K562 (cell line): ENCODE measurements around the gene RAB3GAP1. TPM values are rescaled to one million over a fixed set of nuclear protein-coding genes. Genes with fewer than 3 reads are reported as not detected.

ENCODE experiments used
- ATAC-seq: fragments of 200-7000 bp; cut with Tn5 transposase; 3 replicates; pipeline ENCODE4 v1.9.1; 2020; ENCODE audit warnings: moderate library complexity
- BruUV-seq: library from RNA; stranded (reverse); fragments of 400-500 nt; replicated peaks from 2 replicates; lab custom pipeline; 2021; lab: Mats Ljungman, UMichigan
- CTCF ChIA-PET: fragments of 300-600 bp; formaldehyde crosslinking; extraction: SDS; loops from one replicate; lab custom pipeline; 2021; ENCODE audit warnings: low intra/inter-chr PET ratio; lab: Yijun Ruan, JAX
- POLR2A ChIA-PET: fragments of 300-600, 350-650 bp; sonication (Branson Sonifier 250); formaldehyde crosslinking; extraction: SDS; loops from one replicate; lab custom pipeline; 2021; ENCODE audit warnings: antibody characterized with exemption, inconsistent platforms; lab: Yijun Ruan, JAX
- DNase-seq, 4 experiments: peaks; one replicate each; pipeline versions ENCODE4 v3.0.0 to v3.0.0-alpha.2; 2011 to 2018; ENCODE audit warnings: low spot score in 3 of 4, mixed read lengths in 3 of 4; ENCODE audit errors: extremely low read depth in 1 of 4
- FAIRE-seq: peaks from 2 replicates; lab custom pipeline; 2011; peaks lifted over from hg19 to GRCh38; lab: Jason Lieb, UNC
- H2AFZ ChIP-seq: 2 replicates; pipeline ENCODE4 v1.6.0; 2011; ENCODE audit warnings: low read depth, low read length, control low read depth, inconsistent platforms
- H3K27ac ChIP-seq: fragments of 200-600 bp; 3 replicates; pipeline ENCODE4 v1.8.0; 2011; ENCODE audit warnings: low read depth, mild to moderate bottlenecking, control low read depth, inconsistent platforms, low read length, moderate library complexity, mixed read lengths; ENCODE audit errors: extremely low read depth
- H3K27me3 ChIP-seq, 2 experiments: fragments of 300-600 bp in 1 of 2; 2 replicates in 1 of 2; 3 replicates in 1 of 2; pipeline versions ENCODE4 v1.6.0 to v1.8.0; 2011; ENCODE audit warnings: inconsistent platforms in 2 of 2, low read length in 2 of 2, mild to moderate bottlenecking in 1 of 2, mixed read lengths in 1 of 2, moderate library complexity in 1 of 2; ENCODE audit not compliant: control insufficient read depth in 2 of 2, insufficient read depth in 2 of 2
- H3K36me3 ChIP-seq: fragments of 300-600 bp; 3 replicates; pipeline ENCODE4 v1.8.0; 2011; ENCODE audit warnings: mild to moderate bottlenecking, low read length, inconsistent platforms; ENCODE audit not compliant: control insufficient read depth, insufficient read depth
- H3K4me1 ChIP-seq, 2 experiments: fragments of 200-600 bp in 1 of 2; replicated peaks in 1 of 2; 2 replicates in 1 of 2; 3 replicates in 1 of 2; pipeline versions ENCODE4 v1.5.1 to v1.8.0; 2011; ENCODE audit warnings: inconsistent platforms in 2 of 2, low read length in 2 of 2, mild to moderate bottlenecking in 1 of 2, mixed read lengths in 1 of 2, moderate library complexity in 1 of 2; ENCODE audit not compliant: control insufficient read depth in 2 of 2, insufficient read depth in 2 of 2
- H3K4me2 ChIP-seq: 2 replicates; pipeline ENCODE4 v1.6.1; 2011; ENCODE audit warnings: low read length, control low read depth, inconsistent platforms, mixed read lengths; ENCODE audit not compliant: insufficient read depth
- H3K4me3 ChIP-seq: fragments of 200-600 bp; sonication (generic), shearing (Covaris generic); 2 replicates; pipeline ENCODE4 v1.5.1; 2016; ENCODE audit warnings: control low read depth, inconsistent platforms
- H3K79me2 ChIP-seq: fragments of 200-600 bp; 3 replicates; pipeline ENCODE4 v1.8.0; 2011; ENCODE audit warnings: low read length, inconsistent platforms; ENCODE audit not compliant: control insufficient read depth, insufficient read depth
- H3K9ac ChIP-seq, 2 experiments: 2 replicates each; pipeline versions ENCODE4 v1.6.0 to v1.6.1; 2011; ENCODE audit warnings: low read depth in 2 of 2, low read length in 2 of 2, control low read depth in 1 of 2, inconsistent platforms in 1 of 2, mild to moderate bottlenecking in 1 of 2, mixed read lengths in 1 of 2; ENCODE audit not compliant: insufficient read depth in 1 of 2
- H3K9me1 ChIP-seq: one replicate; pipeline ENCODE4 v1.6.0; 2011; ENCODE audit warnings: inconsistent platforms, mild to moderate bottlenecking, low read length, moderate library complexity; ENCODE audit not compliant: control insufficient read depth, insufficient read depth
- H3K9me3 ChIP-seq: replicated peaks from 2 replicates; pipeline ENCODE4 v1.5.1; 2011; ENCODE audit warnings: low read depth, low read length, inconsistent platforms; ENCODE audit not compliant: control insufficient read depth, insufficient read depth
- H4K20me1 ChIP-seq: replicated peaks from 2 replicates; pipeline ENCODE4 v1.6.1; 2011; ENCODE audit warnings: low read length, inconsistent platforms, mixed read lengths; ENCODE audit not compliant: control insufficient read depth, insufficient read depth
- CEBPG ChIP-seq, 3 experiments: fragments of 200-800 bp in 1 of 3; sonication (Bioruptor generic) in 1 of 3; sonication (generic) in 1 of 3; formaldehyde crosslinking in 1 of 3; IDR thresholded peaks in 2 of 3; conservative IDR thresholded peaks in 1 of 3; 2 replicates each; pipeline versions ENCODE4 v1.6.1 to v1.8.0; 2016 to 2022; ENCODE audit warnings: missing compliant biosample characterization in 2 of 3, missing genetic modification characterization in 2 of 3, mild to moderate bottlenecking in 1 of 3, missing genetic modification reagents in 1 of 3
- HDAC3 ChIP-seq: fragments of 450-650 bp; IDR thresholded peaks from 2 replicates; pipeline ENCODE4 v1.6.1; 2018; ENCODE audit warnings: borderline replicate concordance, mild to moderate bottlenecking, moderate library complexity; ENCODE audit not compliant: partially characterized antibody
- HOXB6 ChIP-seq: fragments of 250-450 bp; sonication (Bioruptor Pico); IDR thresholded peaks from 2 replicates; pipeline ENCODE4 v1.5.1; 2022; ENCODE audit warnings: mild to moderate bottlenecking, borderline replicate concordance
- KAT8 ChIP-seq: fragments of 450-650 bp; IDR thresholded peaks from 2 replicates; pipeline ENCODE4 v1.6.1; 2016; ENCODE audit warnings: low read depth, mild to moderate bottlenecking
- TAF15 ChIP-seq: fragments of 200-400 bp; formaldehyde crosslinking; IDR thresholded peaks from 2 replicates; pipeline ENCODE4 v1.6.1; 2017; ENCODE audit warnings: mild to moderate bottlenecking, low read depth, low read length, moderate library complexity
- ZNF133 ChIP-seq: fragments of 250-450 bp; sonication (Bioruptor Pico); IDR thresholded peaks from 2 replicates; pipeline ENCODE4 v1.4.0; 2020; ENCODE audit warnings: mild to moderate bottlenecking
- ZNF212 ChIP-seq: fragments of 450-650 bp; formaldehyde crosslinking; IDR thresholded peaks from 2 replicates; pipeline ENCODE4 v1.4.0; 2020; ENCODE audit warnings: mild to moderate bottlenecking
- WGBS: fragments of 100-300 bp; shearing (Covaris generic); methylation state at CpG from one replicate; pipeline ENCODE4 v1.1.6; 2016; ENCODE audit warnings: low coverage, mixed read lengths; ENCODE audit not compliant: insufficient coverage; ENCODE audit errors: missing lambda C conversion rate; 5-methylcytosine and 5-hydroxymethylcytosine counted together
- in situ Hi-C: fragments of 300-500 bp; cut with MboI; formaldehyde crosslinking; loops from 4 replicates; pipeline ENCODE4 v1.15.0; 2018; ENCODE audit warnings: inconsistent platforms, mixed read lengths
- intact Hi-C: fragments of 100-400 bp; cut with micrococcal nuclease; formaldehyde crosslinking; loops from 2 replicates; pipeline ENCODE4 v1.14.2; 2022
- polyA plus RNA-seq, 8 experiments: library from polyadenylated mRNA; depleted of rRNA in 4 of 8; stranded (reverse) in 5 of 8; unstranded in 3 of 8; fragments of >200 nt; fragmentation: Nextera tagmentation in 2 of 8; fragmentation: Illumina TruSeq in 1 of 8; extraction: Ambion mirVana in 2 of 8; extraction: Trizol in 1 of 8; gene quantifications; 2 replicates each; pipeline versions ENCODE4 v1.2.1 to v1.2.3, GENCODE V29; 2011 to 2014; ENCODE audit warnings: inconsistent platforms in 1 of 8, missing spikeins in 1 of 8
- total RNA-seq, 7 experiments: library from RNA; depleted of rRNA in 6 of 7; stranded (reverse); fragments of >200 nt in 6 of 7; fragmentation: Illumina TruSeq in 2 of 7; extraction: Trizol in 2 of 7; gene quantifications; 2 replicates each; pipeline versions ENCODE4 v1.2.1 to v1.2.3, GENCODE V29; 2011 to 2021; ENCODE audit warnings: low replicate concordance in 1 of 7
- TF ChIP-seq, protein P1 (sequence below), 2 experiments: fragments of 450-650 bp; conservative IDR thresholded peaks; 2 replicates each; pipeline ENCODE4 v1.6.1; 2017; ENCODE audit warnings: mild to moderate bottlenecking in 2 of 2, moderate library complexity in 2 of 2

The RAB3GAP1 gene
- total and polyA plus RNA-seq, 9 of the 15 experiments (the other 6 are each of a cell fraction or from before 2014, with no cell fraction given): 15.5 to 48.6 (median 33.0) TPM

DNA sequence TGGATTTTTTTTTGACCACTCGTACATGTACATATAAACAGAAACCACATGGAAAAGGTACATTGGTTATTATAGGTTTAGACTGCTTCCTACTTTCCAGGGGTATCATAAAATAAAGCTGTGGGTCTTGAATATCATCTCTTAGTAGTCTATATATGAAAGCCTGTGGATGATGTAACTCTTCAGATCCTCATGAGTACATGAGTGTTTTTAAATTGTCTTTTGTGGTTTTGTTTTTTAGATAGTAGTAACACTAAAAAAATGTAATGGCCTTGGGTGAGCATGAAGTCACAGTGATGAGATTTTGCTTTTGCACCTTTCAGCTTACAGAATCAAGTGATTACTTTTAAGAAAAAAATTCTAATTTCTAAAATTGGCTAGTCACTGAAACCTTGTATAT is 80.2 kb downstream of the RAB3GAP1 start:
- no peaks in the 10 kb centered on the region for H4K20me1 ChIP-seq
- H3K4me1 ChIP-seq: no peaks in the 10 kb centered on the region
- BruUV-seq: no TSS peak
- ChIA-PET POLR2A (interaction anchor here (0.6 kb wide), 1 partner anchor 609 kb away, joined by 3 read pairs; no protein-coding TSS in a partner anchor), CTCF (no interaction called here)
- no peaks in the 10 kb centered on the region for H3K27me3 ChIP-seq
- no peak overlapping the region for H2AFZ ChIP-seq
- 92% methylated on average over 1 of the region's 1 CpG for WGBS
- no peak overlapping the region for H3K27ac ChIP-seq
- peaks cover 70% of the 10 kb centered on the region for H3K36me3 ChIP-seq
- H3K4me3 ChIP-seq: no peak overlapping the region
- no peak overlapping the region for H3K9ac ChIP-seq
- H3K9me3 ChIP-seq: no peaks in the 10 kb centered on the region
- no peaks in the 10 kb centered on the region for H3K79me2 ChIP-seq
- no peaks in the 10 kb centered on the region for H3K9me1 ChIP-seq
- intact Hi-C loops: no loop called here
- FAIRE-seq (no peak), ATAC-seq (no peak; the same call in 2 of the 3 replicates), DNase-seq (no peak)
- no peak for TF ChIP-seq CEBPG (CRISPR knock-in tag; IDR thresholded peaks at IDR 0.05)
- peak in 1 of 2 experiments; percentile 74; a peak in 2 of 4 replicates for TF ChIP-seq CEBPG (tag; conservative IDR thresholded peaks at IDR 0.05 in 1 of 2, IDR thresholded peaks at IDR 0.05 in 1 of 2)
- TF ChIP-seq HDAC3: no peak
- H3K4me2 ChIP-seq: no peak overlapping the region
- in situ Hi-C loops: no loop called here

DNA sequence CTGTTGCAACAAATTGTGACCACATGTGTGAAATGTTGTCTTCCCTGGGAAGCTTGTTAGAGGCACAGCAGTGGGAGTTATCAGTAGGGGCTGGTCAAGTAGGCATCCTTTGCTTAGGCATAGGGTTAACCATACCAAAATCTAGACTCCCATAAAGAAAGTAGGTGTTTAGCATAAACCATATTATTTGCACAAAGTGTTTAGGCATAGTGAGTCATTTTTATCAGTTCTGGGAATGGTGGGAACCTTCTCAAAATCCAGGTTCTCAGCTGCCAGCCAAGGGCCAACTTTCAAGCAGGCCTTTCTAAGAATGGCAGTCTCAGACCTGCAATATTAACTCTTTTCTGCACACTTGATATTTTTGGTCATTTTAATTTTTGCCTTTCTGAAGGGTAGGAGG is 88.5 kb downstream of the RAB3GAP1 start:
- BruUV-seq: no TSS peak
- Histone ChIP-seq H3K9me3 (no peaks in the 10 kb centered on the region; the same call in 1 of the 2 replicates), H4K20me1 (no peaks in the 10 kb centered on the region), H3K27ac (no peak overlapping the region), H3K27me3 (no peaks in the 10 kb centered on the region), H3K36me3 (peaks cover 38% of the 10 kb centered on the region; the same call in 2 of the 3 replicates), H3K4me2 (no peak overlapping the region), H3K4me1 (no peaks in the 10 kb centered on the region), H2AFZ (no peak overlapping the region), H3K9me1 (no peaks in the 10 kb centered on the region), H3K79me2 (no peaks in the 10 kb centered on the region), H3K4me3 (no peak overlapping the region), H3K9ac (no peak overlapping the region)
- no peak for FAIRE-seq
- ChIA-PET CTCF (no interaction called here), POLR2A (no interaction called here)
- DNase-seq: no peak
- intact Hi-C loops (loop anchor here (5.0 kb wide), 1 partner anchor 88 kb away; the partner anchor contains the start of gene RAB3GAP1), in situ Hi-C loops (no loop called here)
- no peak for TF ChIP-seq KAT8
- TF ChIP-seq HOXB6 (CRISPR knock-in tag): no peak
- TF ChIP-seq, protein P1, sequence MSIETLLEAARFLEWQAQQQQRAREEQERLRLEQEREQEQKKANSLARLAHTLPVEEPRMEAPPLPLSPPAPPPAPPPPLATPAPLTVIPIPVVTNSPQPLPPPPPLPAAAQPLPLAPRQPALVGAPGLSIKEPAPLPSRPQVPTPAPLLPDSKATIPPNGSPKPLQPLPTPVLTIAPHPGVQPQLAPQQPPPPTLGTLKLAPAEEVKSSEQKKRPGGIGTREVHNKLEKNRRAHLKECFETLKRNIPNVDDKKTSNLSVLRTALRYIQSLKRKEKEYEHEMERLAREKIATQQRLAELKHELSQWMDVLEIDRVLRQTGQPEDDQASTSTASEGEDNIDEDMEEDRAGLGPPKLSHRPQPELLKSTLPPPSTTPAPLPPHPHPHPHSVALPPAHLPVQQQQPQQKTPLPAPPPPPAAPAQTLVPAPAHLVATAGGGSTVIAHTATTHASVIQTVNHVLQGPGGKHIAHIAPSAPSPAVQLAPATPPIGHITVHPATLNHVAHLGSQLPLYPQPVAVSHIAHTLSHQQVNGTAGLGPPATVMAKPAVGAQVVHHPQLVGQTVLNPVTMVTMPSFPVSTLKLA (conservative IDR thresholded peaks at IDR 0.05): no peak
- no peak for TF ChIP-seq TAF15
- TF ChIP-seq ZNF133: no peak
- no peak for TF ChIP-seq ZNF212 (CRISPR knock-in tag)
- ATAC-seq: no peak
